HepG2 (cell line): Measurements from ENCODE around the gene WDR48. TPM values are rescaled to one million over a fixed set of nuclear protein-coding genes. Genes with fewer than 3 reads are reported as not detected.

Experiments
- AHDC1 ChIP-seq: sonication (generic); formaldehyde crosslinking; IDR thresholded peaks from 2 replicates; pipeline ENCODE4 v1.5.1; 2020; ENCODE audit warnings: mild to moderate bottlenecking, missing genetic modification reagents, borderline replicate concordance
- ARID5B ChIP-seq: IDR thresholded peaks from 2 replicates; pipeline ENCODE4 v1.4.0; 2020; ENCODE audit warnings: mild to moderate bottlenecking, missing genetic modification reagents
- ATM ChIP-seq: fragments of 450-650 bp; IDR thresholded peaks from 2 replicates; pipeline ENCODE4 v1.7.1; 2017; ENCODE audit warnings: mild to moderate bottlenecking, borderline replicate concordance
- BRCA1 ChIP-seq: sonication (generic); formaldehyde crosslinking; IDR thresholded peaks from 2 replicates; pipeline ENCODE4 v1.4.0; 2020; ENCODE audit warnings: missing genetic modification reagents
- CBX5 ChIP-seq: sonication (generic); formaldehyde crosslinking; IDR thresholded peaks from 2 replicates; pipeline ENCODE4 v1.4.0; 2020; ENCODE audit warnings: missing genetic modification reagents, borderline replicate concordance
- E2F1 ChIP-seq: sonication (generic); formaldehyde crosslinking; IDR thresholded peaks from 2 replicates; pipeline ENCODE4 v1.5.0; 2020; ENCODE audit warnings: missing genetic modification reagents
- GATAD2A ChIP-seq: IDR thresholded peaks from 2 replicates; pipeline ENCODE4 v1.6.1; 2016
- HHEX ChIP-seq: IDR thresholded peaks from 2 replicates; pipeline ENCODE4 v1.6.1; 2016; ENCODE audit warnings: control low read depth
- MLLT10 ChIP-seq: sonication (generic); formaldehyde crosslinking; IDR thresholded peaks from 2 replicates; pipeline ENCODE4 v1.4.0; 2020; ENCODE audit warnings: missing genetic modification reagents
- MTA3 ChIP-seq: sonication (generic); formaldehyde crosslinking; IDR thresholded peaks from 2 replicates; pipeline ENCODE4 v1.4.0; 2020; ENCODE audit warnings: missing genetic modification reagents
- MYC ChIP-seq: sonication (generic); formaldehyde crosslinking; IDR thresholded peaks from 2 replicates; pipeline ENCODE4 v1.9.0; 2021; ENCODE audit warnings: missing genetic modification reagents, borderline replicate concordance
- NRL ChIP-seq: sonication (generic); formaldehyde crosslinking; IDR thresholded peaks from 2 replicates; pipeline ENCODE4 v1.5.0; 2020; ENCODE audit warnings: missing genetic modification reagents, mild to moderate bottlenecking, moderate library complexity, borderline replicate concordance
- SCMH1 ChIP-seq: sonication (generic); formaldehyde crosslinking; IDR thresholded peaks from 2 replicates; pipeline ENCODE4 v1.9.0; 2021; ENCODE audit warnings: missing genetic modification reagents, mild to moderate bottlenecking, borderline replicate concordance
- ZBTB43 ChIP-seq: sonication (generic); formaldehyde crosslinking; conservative IDR thresholded peaks from 2 replicates; pipeline ENCODE4 v1.4.0; 2020; ENCODE audit warnings: missing genetic modification reagents
- ZFP36 ChIP-seq: fragments of 150-350 bp; IDR thresholded peaks from 2 replicates; pipeline ENCODE4 v1.6.1; 2018; ENCODE audit warnings: borderline replicate concordance, low read length, low read depth; ENCODE audit not compliant: partially characterized antibody
- ZNF639 ChIP-seq: conservative IDR thresholded peaks from 2 replicates; pipeline ENCODE4 v1.6.1; 2018; ENCODE audit warnings: missing genetic modification reagents
- ZNF773 ChIP-seq: sonication (generic); formaldehyde crosslinking; IDR thresholded peaks from 2 replicates; pipeline ENCODE4 v1.4.0; 2020; ENCODE audit warnings: missing genetic modification reagents, borderline replicate concordance
- polyA plus RNA-seq, 8 experiments: library from polyadenylated mRNA; depleted of rRNA in 3 of 8; stranded (reverse) in 7 of 8; unstranded in 1 of 8; fragments of >200 nt; fragmentation: Illumina TruSeq in 4 of 8; extraction: Trizol in 4 of 8; gene quantifications; 2 replicates each; pipeline versions ENCODE4 v1.2.1 to v1.2.3, GENCODE V29; 2011 to 2016; ENCODE audit warnings: low read depth in 4 of 8, missing spikeins in 1 of 8, mixed read lengths in 1 of 8; ENCODE audit not compliant: insufficient read depth in 1 of 8
- total RNA-seq, 5 experiments: library from RNA; depleted of rRNA; stranded (reverse); fragments of >200 nt; fragmentation: Illumina TruSeq; extraction: Trizol; gene quantifications; 2 replicates each; pipeline ENCODE4 v1.2.3, GENCODE V29; 2016; ENCODE audit warnings: low read depth in 1 of 5

Gene WDR48
- total and polyA plus RNA-seq, 2 of the 13 experiments (the other 11 are each of a cell fraction or from before 2014, with no cell fraction given): 29.2 to 31.2 TPM

GRCh38 chr3:39013921-39014509 is 37.8 kb upstream of the WDR48 start (continued):
- TF ChIP-seq AHDC1 (peak; percentile 64; the same call in 1 of the 2 replicates), MTA3 (CRISPR knock-in tag) (no peak), ATM (no peak), MYC (no peak), ZBTB43 (CRISPR knock-in tag) (no peak), GATAD2A (CRISPR knock-in tag) (no peak; the same call in 1 of the 2 replicates), SCMH1 (CRISPR knock-in tag) (no peak), CBX5 (no peak), ARID5B (CRISPR knock-in tag) (peak; percentile 82), ZNF639 (CRISPR knock-in tag) (no peak), MLLT10 (CRISPR knock-in tag) (no peak), NRL (CRISPR knock-in tag) (no peak), ZNF773 (no peak), BRCA1 (no peak), ZFP36 (no peak), E2F1 (CRISPR knock-in tag) (no peak), HHEX (CRISPR knock-in tag) (no peak)
